OCI-LY1 (cell line): ENCODE results near the gene AMBRA1.

Experiments
- H2AFZ ChIP-seq: fragments of 200-600 bp; sonication (generic), shearing (Covaris generic); 2 replicates; pipeline ENCODE4 v1.6.0; 2014; ENCODE audit warnings: antibody characterized with exemption, mild to moderate bottlenecking, low read length
- H3F3A ChIP-seq: fragments of 200-600 bp; sonication (generic), shearing (Covaris generic); 2 replicates; pipeline ENCODE4 v1.6.0; 2014; ENCODE audit warnings: mild to moderate bottlenecking, antibody characterized with exemption, low read length, moderate library complexity; ENCODE audit not compliant: insufficient read depth
- H3K27ac ChIP-seq: fragments of 200-600 bp; sonication (generic); 2 replicates; pipeline ENCODE4 v1.5.1; 2014; ENCODE audit warnings: low read length, mixed run types, mild to moderate bottlenecking, low read depth; ENCODE audit not compliant: poor library complexity, severe bottlenecking
- H3K27me3 ChIP-seq: fragments of 200-600 bp; sonication (generic); 2 replicates; pipeline ENCODE4 v1.6.0; 2014; ENCODE audit warnings: antibody characterized with exemption, mild to moderate bottlenecking, low read length, moderate library complexity; ENCODE audit not compliant: insufficient read depth
- H3K36me3 ChIP-seq: fragments of 200-600 bp; sonication (generic); 2 replicates; pipeline ENCODE4 v1.6.1; 2014; ENCODE audit warnings: mild to moderate bottlenecking, antibody characterized with exemption, low read length, moderate library complexity, mixed read lengths; ENCODE audit not compliant: insufficient read depth
- H3K4me1 ChIP-seq: fragments of 200-600 bp; sonication (generic); 2 replicates; pipeline ENCODE4 v1.5.1; 2014; ENCODE audit warnings: mild to moderate bottlenecking, low read length, moderate library complexity; ENCODE audit not compliant: insufficient read depth, severe bottlenecking
- H3K4me2 ChIP-seq: fragments of 200-600 bp; sonication (generic), shearing (Covaris generic); 2 replicates; pipeline ENCODE4 v1.6.1; 2014; ENCODE audit warnings: low read length
- H3K4me3 ChIP-seq: fragments of 200-600 bp; sonication (generic); 2 replicates; pipeline ENCODE4 v1.5.1; 2014; ENCODE audit warnings: low read length, low read depth, mild to moderate bottlenecking, mixed read lengths; ENCODE audit not compliant: poor library complexity, severe bottlenecking
- H3K79me2 ChIP-seq: fragments of 200-600 bp; shearing (Covaris generic); 2 replicates; pipeline ENCODE4 v1.6.1; 2016; ENCODE audit warnings: mixed run types, low read length, mixed read lengths; ENCODE audit not compliant: insufficient read depth
- H3K9ac ChIP-seq: fragments of 200-600 bp; sonication (generic), shearing (Covaris generic); 2 replicates; pipeline ENCODE4 v1.6.1; 2014; ENCODE audit warnings: mild to moderate bottlenecking, low read length, mixed read lengths
- H3K9me2 ChIP-seq: fragments of 200-600 bp; sonication (generic), shearing (Covaris generic); 2 replicates; pipeline ENCODE4 v1.6.1; 2014; ENCODE audit warnings: low read depth, mild to moderate bottlenecking, low read length, mixed read lengths
- H3K9me3 ChIP-seq: fragments of 200-600 bp; shearing (Covaris generic); 2 replicates; pipeline ENCODE4 v1.6.1; 2014; ENCODE audit warnings: low read length, mixed read lengths
- H4K20me1 ChIP-seq: fragments of 200-600 bp; sonication (generic), shearing (Covaris generic); 2 replicates; pipeline ENCODE4 v1.6.0; 2016; ENCODE audit warnings: mild to moderate bottlenecking, low read length; ENCODE audit not compliant: insufficient read depth
- EZH2 ChIP-seq: fragments of 200-600 bp; sonication (generic), shearing (Covaris generic); IDR thresholded peaks from 2 replicates; pipeline ENCODE4 v1.8.0; 2017; ENCODE audit warnings: borderline replicate concordance, mixed run types, mild to moderate bottlenecking, antibody characterized with exemption, low read length, moderate library complexity, mixed read lengths
- TF ChIP-seq, protein P1 (sequence below): fragments of 200-600 bp; sonication (generic), shearing (Covaris generic); IDR thresholded peaks from 2 replicates; pipeline ENCODE4 v1.5.1; 2017; ENCODE audit warnings: mild to moderate bottlenecking, antibody characterized with exemption, low read length, moderate library complexity, mixed read lengths

Gene AMBRA1

DNA sequence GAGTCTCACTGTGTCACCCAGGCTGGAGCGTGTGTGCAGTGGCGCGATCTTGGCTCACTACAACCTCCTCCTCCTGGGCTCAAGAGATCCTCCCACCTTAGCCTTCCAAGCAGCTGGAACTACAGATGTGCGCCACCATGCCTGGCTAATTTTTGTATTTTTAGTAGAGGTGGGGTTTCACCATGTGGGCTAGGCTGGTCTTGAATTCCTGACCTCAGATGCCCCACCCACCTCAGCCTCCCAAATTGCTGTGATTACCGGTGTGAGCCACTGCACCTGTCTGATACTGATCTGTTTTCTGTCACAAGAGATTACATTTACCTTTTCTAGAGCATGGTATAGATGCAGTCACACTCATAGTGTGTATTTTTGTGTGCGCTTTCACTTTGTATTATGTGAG lies 35.1 kb upstream of the AMBRA1 start:
- Histone ChIP-seq H3K79me2 (no peaks in the 10 kb centered on the region), H3K4me3 (no peak overlapping the region), H3K27ac (no peak overlapping the region), H4K20me1 (no peaks in the 10 kb centered on the region), H3K9me2 (no peaks in the 10 kb centered on the region), H3K4me2 (no peak overlapping the region), H3K27me3 (no peaks in the 10 kb centered on the region), H3K36me3 (peaks cover 47% of the 10 kb centered on the region), H3K9me3 (no peaks in the 10 kb centered on the region), H3K4me1 (no peaks in the 10 kb centered on the region), H3F3A (no peaks in the 10 kb centered on the region), H3K9ac (no peak overlapping the region), H2AFZ (no peak overlapping the region)
- TF ChIP-seq EZH2, result no peak
- TF ChIP-seq, protein P1, sequence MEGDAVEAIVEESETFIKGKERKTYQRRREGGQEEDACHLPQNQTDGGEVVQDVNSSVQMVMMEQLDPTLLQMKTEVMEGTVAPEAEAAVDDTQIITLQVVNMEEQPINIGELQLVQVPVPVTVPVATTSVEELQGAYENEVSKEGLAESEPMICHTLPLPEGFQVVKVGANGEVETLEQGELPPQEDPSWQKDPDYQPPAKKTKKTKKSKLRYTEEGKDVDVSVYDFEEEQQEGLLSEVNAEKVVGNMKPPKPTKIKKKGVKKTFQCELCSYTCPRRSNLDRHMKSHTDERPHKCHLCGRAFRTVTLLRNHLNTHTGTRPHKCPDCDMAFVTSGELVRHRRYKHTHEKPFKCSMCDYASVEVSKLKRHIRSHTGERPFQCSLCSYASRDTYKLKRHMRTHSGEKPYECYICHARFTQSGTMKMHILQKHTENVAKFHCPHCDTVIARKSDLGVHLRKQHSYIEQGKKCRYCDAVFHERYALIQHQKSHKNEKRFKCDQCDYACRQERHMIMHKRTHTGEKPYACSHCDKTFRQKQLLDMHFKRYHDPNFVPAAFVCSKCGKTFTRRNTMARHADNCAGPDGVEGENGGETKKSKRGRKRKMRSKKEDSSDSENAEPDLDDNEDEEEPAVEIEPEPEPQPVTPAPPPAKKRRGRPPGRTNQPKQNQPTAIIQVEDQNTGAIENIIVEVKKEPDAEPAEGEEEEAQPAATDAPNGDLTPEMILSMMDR, result no peak

DNA sequence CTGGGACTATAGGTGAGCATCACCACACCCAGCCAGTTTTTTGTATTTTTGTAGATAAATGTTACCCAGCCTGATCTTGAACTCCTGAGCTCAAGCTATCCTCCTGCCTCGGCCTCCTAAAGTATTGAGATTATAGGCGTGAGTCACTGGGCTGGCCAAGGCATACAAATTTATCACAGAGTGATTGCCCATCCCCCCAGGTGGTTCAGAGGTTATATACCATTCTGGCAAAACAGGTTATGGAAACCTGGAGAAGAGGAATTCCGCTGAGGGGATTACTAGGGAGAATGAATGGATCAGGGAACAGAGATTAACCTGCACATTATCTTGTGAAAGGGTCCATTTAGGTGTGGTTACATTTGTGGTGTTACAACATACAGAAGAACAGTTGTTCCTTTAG lies 31.6 kb upstream of the AMBRA1 start:
- no peaks in the 10 kb centered on the region for H3K9me3 ChIP-seq
- H3F3A ChIP-seq, result no peaks in the 10 kb centered on the region
- no peaks in the 10 kb centered on the region for H3K79me2 ChIP-seq
- peaks cover 40% of the 10 kb centered on the region for H3K36me3 ChIP-seq
- no peak overlapping the region for H3K9ac ChIP-seq
- no peak overlapping the region for H2AFZ ChIP-seq
- no peak overlapping the region for H3K4me3 ChIP-seq
- no peaks in the 10 kb centered on the region for H4K20me1 ChIP-seq
- no peaks in the 10 kb centered on the region for H3K9me2 ChIP-seq
- no peak overlapping the region for H3K27ac ChIP-seq
- TF ChIP-seq, protein P1, result no peak
- TF ChIP-seq EZH2, result no peak
- no peaks in the 10 kb centered on the region for H3K4me1 ChIP-seq
- no peak overlapping the region for H3K4me2 ChIP-seq
- no peaks in the 10 kb centered on the region for H3K27me3 ChIP-seq

DNA sequence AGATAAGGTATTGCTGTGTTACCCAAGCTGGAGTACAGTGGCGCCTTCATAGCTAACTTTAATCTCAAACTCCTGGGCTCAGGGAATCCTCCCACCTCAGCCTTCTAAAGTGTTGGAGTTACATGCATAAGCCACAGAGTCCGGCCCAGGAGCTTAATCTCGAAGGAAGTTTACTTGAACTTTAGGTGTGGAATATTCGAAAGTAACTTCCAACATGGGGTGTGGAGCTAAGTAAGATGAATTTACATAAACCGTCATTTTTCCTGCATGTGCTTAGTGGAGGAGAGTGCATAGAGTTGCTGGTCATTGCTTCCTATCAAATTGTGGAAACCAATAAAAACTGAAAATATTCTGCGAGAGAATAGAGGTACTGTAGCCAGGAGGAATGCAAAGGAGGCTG lies 25.0 kb upstream of the AMBRA1 start:
- TF ChIP-seq, protein P1, result no peak
- no peak for TF ChIP-seq EZH2
- peak overlapping the region; percentile 89 for H3K9ac ChIP-seq
- H3K4me1 ChIP-seq, result peaks cover 38% of the 10 kb centered on the region
- H3K36me3 ChIP-seq, result peaks cover 16% of the 10 kb centered on the region; the same call in 1 of the 2 replicates
- peak overlapping the region; percentile 99 for H3K4me2 ChIP-seq
- H3K9me2 ChIP-seq, result no peaks in the 10 kb centered on the region
- H3K9me3 ChIP-seq, result no peaks in the 10 kb centered on the region
- peaks cover 16% of the 10 kb centered on the region for H3K79me2 ChIP-seq
- H3K27ac ChIP-seq, result no peak overlapping the region
- no peaks in the 10 kb centered on the region for H3F3A ChIP-seq
- H3K4me3 ChIP-seq, result peak overlapping the region; percentile 93
- no peak overlapping the region for H2AFZ ChIP-seq
- no peaks in the 10 kb centered on the region for H4K20me1 ChIP-seq
- no peaks in the 10 kb centered on the region for H3K27me3 ChIP-seq
